NB4 (cell line): Measurements from ENCODE around the gene COMMD1.
"Not testable (repeated sequence)": the region's sequence is repeated elsewhere in the genome, so short reads cannot be mapped to it uniquely, and the experiment has no call there.

ENCODE experiments used
- DNase-seq: peaks from one replicate; pipeline ENCODE4 v3.0.0; 2010; ENCODE audit warnings: low read depth
- H3K4me3 ChIP-seq: one replicate; pipeline ENCODE4 v1.5.1; 2011; ENCODE audit warnings: mild to moderate bottlenecking, low read depth, low read length, moderate library complexity
- MYC ChIP-seq: IDR thresholded peaks from 2 replicates; pipeline ENCODE4 v1.6.1; 2011; ENCODE audit warnings: low read depth, low read length
- POLR2A ChIP-seq: IDR thresholded peaks from 2 replicates; pipeline ENCODE4 v1.6.1; 2011; ENCODE audit warnings: mild to moderate bottlenecking; ENCODE audit not compliant: insufficient read length; ENCODE audit errors: extremely low read depth
- TF ChIP-seq, protein P1 (sequence below): IDR thresholded peaks from one replicate; pipeline ENCODE4 v1.5.1; 2012; ENCODE audit warnings: low read depth, low read length
- TF ChIP-seq, protein P2 (sequence below): IDR thresholded peaks from 2 replicates; pipeline ENCODE4 v1.6.1; 2011; ENCODE audit warnings: low read depth, low read length

COMMD1 gene

DNA sequence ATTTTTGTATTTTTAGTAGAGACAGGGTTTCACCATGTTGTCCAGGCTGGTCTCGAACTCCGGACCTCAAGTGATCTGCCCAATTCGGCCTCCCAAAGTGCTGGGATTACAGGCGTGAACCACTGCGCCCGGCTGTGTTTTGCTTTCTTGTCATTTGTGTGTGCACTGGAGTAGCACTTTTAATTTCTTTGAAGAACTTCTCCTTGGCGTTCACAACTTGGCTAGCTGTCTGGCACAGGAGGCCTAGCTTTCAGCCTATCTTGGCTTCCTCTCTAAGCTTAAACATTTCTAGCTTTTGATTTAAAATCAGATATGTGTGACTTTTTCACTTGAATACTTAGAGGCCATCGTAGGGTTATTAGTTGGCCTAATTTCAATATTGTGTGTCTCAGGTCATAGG is 93.0 kb downstream of the COMMD1 start:
- no peak for DNase-seq
- TF ChIP-seq MYC (no peak), POLR2A (no peak)
- TF ChIP-seq, protein P1, sequence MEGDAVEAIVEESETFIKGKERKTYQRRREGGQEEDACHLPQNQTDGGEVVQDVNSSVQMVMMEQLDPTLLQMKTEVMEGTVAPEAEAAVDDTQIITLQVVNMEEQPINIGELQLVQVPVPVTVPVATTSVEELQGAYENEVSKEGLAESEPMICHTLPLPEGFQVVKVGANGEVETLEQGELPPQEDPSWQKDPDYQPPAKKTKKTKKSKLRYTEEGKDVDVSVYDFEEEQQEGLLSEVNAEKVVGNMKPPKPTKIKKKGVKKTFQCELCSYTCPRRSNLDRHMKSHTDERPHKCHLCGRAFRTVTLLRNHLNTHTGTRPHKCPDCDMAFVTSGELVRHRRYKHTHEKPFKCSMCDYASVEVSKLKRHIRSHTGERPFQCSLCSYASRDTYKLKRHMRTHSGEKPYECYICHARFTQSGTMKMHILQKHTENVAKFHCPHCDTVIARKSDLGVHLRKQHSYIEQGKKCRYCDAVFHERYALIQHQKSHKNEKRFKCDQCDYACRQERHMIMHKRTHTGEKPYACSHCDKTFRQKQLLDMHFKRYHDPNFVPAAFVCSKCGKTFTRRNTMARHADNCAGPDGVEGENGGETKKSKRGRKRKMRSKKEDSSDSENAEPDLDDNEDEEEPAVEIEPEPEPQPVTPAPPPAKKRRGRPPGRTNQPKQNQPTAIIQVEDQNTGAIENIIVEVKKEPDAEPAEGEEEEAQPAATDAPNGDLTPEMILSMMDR, result no peak
- TF ChIP-seq, protein P2, sequence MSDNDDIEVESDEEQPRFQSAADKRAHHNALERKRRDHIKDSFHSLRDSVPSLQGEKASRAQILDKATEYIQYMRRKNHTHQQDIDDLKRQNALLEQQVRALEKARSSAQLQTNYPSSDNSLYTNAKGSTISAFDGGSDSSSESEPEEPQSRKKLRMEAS, result no peak
- H3K4me3 ChIP-seq, result no peak overlapping the region

DNA sequence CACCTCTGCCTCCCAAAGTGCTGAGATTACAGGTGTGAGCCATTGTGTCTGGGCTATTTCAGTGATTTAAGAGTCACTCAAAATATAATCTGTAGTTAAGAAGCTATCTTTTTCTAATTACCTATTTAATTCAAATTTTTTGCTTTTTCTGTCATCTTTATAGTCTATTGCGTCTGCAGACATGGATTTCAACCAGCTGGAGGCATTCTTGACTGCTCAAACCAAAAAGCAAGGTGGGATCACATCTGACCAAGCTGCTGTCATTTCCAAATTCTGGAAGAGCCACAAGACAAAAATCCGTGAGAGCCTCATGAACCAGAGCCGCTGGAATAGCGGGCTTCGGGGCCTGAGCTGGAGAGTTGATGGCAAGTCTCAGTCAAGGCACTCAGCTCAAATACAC is 95.1 kb downstream of the COMMD1 start:
- no peak for TF ChIP-seq MYC
- no peak for TF ChIP-seq POLR2A
- TF ChIP-seq, protein P1, result no peak
- TF ChIP-seq, protein P2, result no peak
- no peak overlapping the region for H3K4me3 ChIP-seq
- DNase-seq, result no peak

DNA sequence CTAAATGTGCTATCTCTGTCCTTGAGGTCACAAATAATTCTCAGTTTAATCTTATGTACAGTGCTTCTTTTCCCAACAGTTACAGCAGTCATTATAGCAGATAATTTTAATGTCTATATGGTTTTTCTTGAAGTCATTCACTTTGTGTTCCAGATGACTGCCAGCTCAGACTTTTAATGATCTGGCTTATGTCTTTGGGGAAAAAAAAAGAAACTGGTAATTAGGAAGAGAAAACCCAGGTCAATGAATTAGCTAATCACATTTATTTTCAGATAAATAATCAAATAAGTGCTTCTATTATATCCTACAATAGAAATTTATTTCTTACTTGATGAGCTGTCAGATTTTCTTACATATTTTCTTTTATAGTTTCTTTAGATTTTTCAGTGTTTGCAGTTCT is 96.0 kb downstream of the COMMD1 start:
- H3K4me3 ChIP-seq, result no peak overlapping the region
- no peak for DNase-seq
- TF ChIP-seq POLR2A, result no peak
- TF ChIP-seq, protein P1, result no peak
- no peak for TF ChIP-seq MYC
- TF ChIP-seq, protein P2, result no peak

DNA sequence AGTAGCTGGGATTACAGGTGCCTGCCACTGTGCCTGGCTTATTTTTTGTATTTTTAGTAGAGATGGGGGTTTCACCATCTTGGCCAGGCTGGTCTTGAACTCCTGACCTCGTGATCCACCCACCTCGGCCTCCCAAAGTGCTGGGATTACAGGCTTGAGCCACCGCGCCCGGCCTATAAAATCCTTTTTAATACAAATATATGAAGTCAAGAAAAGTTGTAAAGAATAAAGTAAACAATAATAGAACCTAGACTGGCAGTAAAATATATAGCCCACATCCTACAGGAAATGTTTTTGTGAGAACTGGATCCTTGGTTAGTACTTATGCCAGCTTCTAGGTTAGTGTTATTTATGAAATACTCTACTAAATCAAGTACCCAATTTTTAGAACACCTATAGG is 99.0 kb downstream of the COMMD1 start:
- H3K4me3 ChIP-seq, DNase-seq: not testable (repeated sequence)

DNA sequence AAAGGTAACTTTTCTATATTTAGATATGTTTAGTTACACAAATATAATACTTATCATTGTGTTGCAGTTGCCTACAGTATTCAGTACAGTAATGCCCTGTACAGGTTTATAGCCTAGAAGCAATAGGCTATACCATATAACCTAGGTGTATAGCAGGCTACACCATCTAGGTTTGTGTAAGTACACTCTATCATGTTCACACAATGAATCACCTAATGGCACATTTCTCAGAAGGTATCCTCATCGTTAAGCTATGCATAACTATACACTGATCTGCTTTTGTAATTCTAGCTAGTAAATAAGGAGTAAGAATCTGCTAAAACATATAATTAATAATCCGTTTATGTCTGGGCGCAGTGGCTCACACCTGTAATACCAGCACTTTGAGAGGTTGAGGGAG is 102.1 kb downstream of the COMMD1 start:
- no peak overlapping the region for H3K4me3 ChIP-seq
- TF ChIP-seq MYC (no peak), POLR2A (no peak)
- TF ChIP-seq, protein P2, result no peak
- TF ChIP-seq, protein P1, result no peak
- DNase-seq, result no peak

DNA sequence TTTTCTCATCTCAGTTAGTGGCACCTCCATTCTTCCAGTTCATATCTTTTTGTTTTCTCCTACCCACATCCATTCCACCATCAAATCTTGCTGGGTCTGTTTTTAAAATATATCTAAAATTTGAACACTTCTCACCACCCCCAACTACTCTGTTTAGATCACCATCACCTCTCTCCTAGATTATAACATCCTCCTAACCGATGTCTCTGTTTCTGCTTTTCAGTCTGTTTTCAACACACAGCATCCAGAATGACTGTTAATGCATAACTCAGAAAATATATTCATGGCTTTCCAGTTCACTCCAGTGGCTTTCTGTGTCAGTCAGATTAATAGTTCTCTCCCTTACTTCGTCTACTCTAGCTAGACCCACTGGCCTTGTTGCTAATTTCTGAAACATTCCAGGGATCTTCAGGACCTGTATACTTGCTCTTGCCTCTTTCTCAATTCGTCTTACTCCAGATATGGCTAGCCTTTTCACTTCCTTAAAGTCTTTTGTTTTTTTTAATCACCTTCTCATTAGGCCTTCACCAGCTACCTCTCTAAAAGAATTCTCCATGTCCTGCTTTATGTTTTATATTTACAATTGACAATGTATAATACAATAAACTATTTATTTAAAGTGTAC is 105.3 kb downstream of the COMMD1 start:
- no peak for TF ChIP-seq POLR2A
- TF ChIP-seq, protein P1, result no peak
- TF ChIP-seq, protein P2, result no peak
- TF ChIP-seq MYC, result no peak
- no peak overlapping the region for H3K4me3 ChIP-seq
- no peak for DNase-seq
